Lung (tissue), 12 donors: Measurements from ENCODE around the gene IL1RL1. TPM values are rescaled to one million over a fixed set of nuclear protein-coding genes. Genes with fewer than 3 reads are reported as not detected.
A peak's percentile ranks its signal among the peaks of the same experiment; 100 is the strongest.
"Not testable (repeated sequence)": the region's sequence is repeated elsewhere in the genome, so short reads cannot be mapped to it uniquely, and the experiment has no call there.

Source experiments
- ATAC-seq: fragments of 200-7000 bp; cut with Tn5 transposase; one replicate; pipeline ENCODE4 v1.9.1; 2020; ENCODE audit warnings: moderate number of reproducible peaks; ENCODE audit not compliant: insufficient read depth, low FRiP score
- DNase-seq, 3 donors: peaks; one replicate each; pipeline ENCODE4 v3.0.0-alpha.2; 2013 to 2017
- H3K27ac ChIP-seq, 2 donors: one replicate each; pipeline ENCODE4 v1.5.1; 2013; ENCODE audit warnings: mild to moderate bottlenecking in 2 of 2, moderate library complexity in 2 of 2, control low read depth in 1 of 2, inconsistent platforms in 1 of 2, low read depth in 1 of 2, low read length in 1 of 2
- H3K27me3 ChIP-seq, 3 donors: one replicate each; pipeline ENCODE4 v1.5.1; 2013; ENCODE audit warnings: low read length in 2 of 3; ENCODE audit not compliant: control insufficient read depth in 3 of 3, insufficient read depth in 3 of 3
- H3K36me3 ChIP-seq, 4 donors: one replicate each; pipeline ENCODE4 v1.5.1; 2013; ENCODE audit warnings: low read length in 4 of 4, mild to moderate bottlenecking in 1 of 4, moderate library complexity in 1 of 4; ENCODE audit not compliant: control insufficient read depth in 4 of 4, insufficient read depth in 4 of 4
- H3K4me1 ChIP-seq, 5 donors: one replicate each; pipeline ENCODE4 v1.5.1; 2013; ENCODE audit warnings: low read length in 5 of 5, mild to moderate bottlenecking in 2 of 5, moderate library complexity in 1 of 5; ENCODE audit not compliant: control insufficient read depth in 5 of 5, insufficient read depth in 5 of 5
- H3K4me3 ChIP-seq: one replicate; pipeline ENCODE4 v1.5.1; 2013; ENCODE audit warnings: mild to moderate bottlenecking, control low read depth, moderate library complexity
- H3K9ac ChIP-seq, 2 donors: one replicate each; pipeline ENCODE4 v1.5.1; 2013; ENCODE audit warnings: low read length in 2 of 2, control low read depth in 1 of 2; ENCODE audit not compliant: insufficient read depth in 1 of 2
- H3K9me3 ChIP-seq, 4 donors: one replicate each; pipeline ENCODE4 v1.5.1; 2013; ENCODE audit warnings: low read length in 3 of 4, mild to moderate bottlenecking in 1 of 4, moderate library complexity in 1 of 4; ENCODE audit not compliant: control insufficient read depth in 4 of 4, insufficient read depth in 3 of 4
- CTCF ChIP-seq: IDR thresholded peaks from 2 replicates; pipeline ENCODE4 v1.5.1; 2012; ENCODE audit warnings: mild to moderate bottlenecking; ENCODE audit errors: control extremely low read depth, extremely low read depth
- WGBS, 2 donors: extraction: QIAGEN DNeasy Blood & Tissue Kit; methylation state at CpG; one replicate each; pipeline ENCODE4 v1.1.7; 2013; 5-methylcytosine and 5-hydroxymethylcytosine counted together
- polyA plus RNA-seq, 2 donors: library from polyadenylated mRNA; stranded (reverse); fragments of 200-250 nt; gene quantifications; one replicate each; pipeline ENCODE4 v1.2.1, GENCODE V29; 2013
- total RNA-seq, 2 donors: library from RNA; depleted of rRNA in 1 of 2; stranded (reverse); fragments of >200 nt in 1 of 2; gene quantifications; one replicate each; pipeline ENCODE4 v1.2.1, GENCODE V29; 2014 to 2021
- donor health status: control.
- donor health status: control.
- donor health status: Bipolar disorder and iron deficiency.
- donor health status: healthy.
- donor health status: DM: yes; HTN: yes; CAD: no.

IL1RL1 gene
- total and polyA plus RNA-seq, 4 donors: 1.5 to 383 (median 77.8) TPM

- peaks cover 0 to 1% (median 0%) of the 10 kb centered on the region in 4 donors for H3K9me3 ChIP-seq
- peak overlapping the region in 1 of 2 donors; percentile 1 for H3K27ac ChIP-seq
- H3K9ac ChIP-seq: no peak overlapping the region
- no peak for ATAC-seq
- no peak for TF ChIP-seq CTCF
- H3K27me3 ChIP-seq: no peaks in the 10 kb centered on the region
- 77 to 83% methylated on average over 6 of the region's 6 CpGs for WGBS, 2 donors
- H3K4me3 ChIP-seq: no peak overlapping the region
- no peaks in the 10 kb centered on the region for H3K36me3 ChIP-seq
- DNase-seq: no peak
- H3K4me1 ChIP-seq: no peaks in the 10 kb centered on the region
Measured at GRCh38 chr2:102321941-102322719, 10.8 kb downstream of the IL1RL1 start.

GRCh38 chr2:102324914-102325313 is 13.6 kb downstream of the IL1RL1 start:
- H3K4me1 ChIP-seq, H3K27me3 ChIP-seq, H3K4me3 ChIP-seq, H3K27ac ChIP-seq, H3K36me3 ChIP-seq, H3K9ac ChIP-seq, DNase-seq, ATAC-seq, H3K9me3 ChIP-seq: not testable (repeated sequence)
- WGBS, 2 donors: 84 to 92% methylated on average over 5 of the region's 5 CpGs

- DNase-seq (peak in 1 of 3 donors; percentile 19), ATAC-seq (no peak)
- Histone ChIP-seq H3K4me3 (no peak overlapping the region), H3K9me3 (no peaks in the 10 kb centered on the region), H3K9ac (no peak overlapping the region), H3K27me3 (no peaks in the 10 kb centered on the region), H3K4me1 (peaks cover 0 to 8% (median 2%) of the 10 kb centered on the region in 5 donors), H3K27ac (no peak overlapping the region), H3K36me3 (no peaks in the 10 kb centered on the region)
- 86% methylated on average over 5 of the region's 5 CpGs for WGBS, 2 donors
- TF ChIP-seq CTCF: no peak
Measured at GRCh38 chr2:102331311-102331980, 20.1 kb downstream of the IL1RL1 start.

- H3K36me3 ChIP-seq: no peaks in the 10 kb centered on the region
- DNase-seq (no peak), ATAC-seq (no peak)
- no peak overlapping the region for H3K9ac ChIP-seq
- no peak for TF ChIP-seq CTCF
- no peaks in the 10 kb centered on the region for H3K9me3 ChIP-seq
- 91 to 98% methylated on average over 1 of the region's 1 CpG for WGBS, 2 donors
- H3K4me1 ChIP-seq: peaks cover 0 to 14% (median 3%) of the 10 kb centered on the region in 5 donors
- H3K4me3 ChIP-seq: no peak overlapping the region
- no peaks in the 10 kb centered on the region for H3K27me3 ChIP-seq
- H3K27ac ChIP-seq: no peak overlapping the region
Measured at GRCh38 chr2:102334486-102334885, 23.1 kb downstream of the IL1RL1 start.
